Dendritic cell treated with granulocyte-macrophage colony-stimulating factor and Interleukin-4, amounts not matched to agents 40 ng/mL and 50 ng/mL, for 4 days (primary cell): ENCODE measurements around the gene TRIM66.

Source experiments
- H3K27ac Mint-ChIP-seq: one replicate; pipeline ENCODE4 v1.8.0; 2022; ENCODE audit warnings: mild to moderate bottlenecking, mixed read lengths
- H3K27me3 Mint-ChIP-seq: one replicate; pipeline ENCODE4 v1.8.0; 2022; ENCODE audit warnings: mild to moderate bottlenecking, mixed read lengths
- H3K36me3 Mint-ChIP-seq: one replicate; pipeline ENCODE4 v1.8.0; 2022; ENCODE audit warnings: low read depth, mixed read lengths
- H3K4me1 Mint-ChIP-seq: one replicate; pipeline ENCODE4 v1.8.0; 2022; ENCODE audit warnings: low read depth, mixed read lengths
- H3K4me3 Mint-ChIP-seq: one replicate; pipeline ENCODE4 v1.8.0; 2022; ENCODE audit warnings: mild to moderate bottlenecking, moderate library complexity, mixed read lengths
- H3K9me3 Mint-ChIP-seq: one replicate; pipeline ENCODE4 v1.8.0; 2022; ENCODE audit warnings: mixed read lengths
- intact Hi-C: fragments of 100-400 bp; cut with micrococcal nuclease; formaldehyde crosslinking; loops from one replicate; pipeline ENCODE4 v1.15.0; 2022

TRIM66 gene

GRCh38 chr11:8682303-8683114 is at the start of gene TRIM66, which contains the start of gene RPL27A:
TSS of gene TRIM66 (minus strand) at chr11:8682665. CDS start at chr11:8672274, 10,391 bp downstream.
TSS of gene RPL27A (plus strand) at chr11:8682792. CDS start at chr11:8682814, 22 bp downstream.
- peaks cover 36% of the 10 kb centered on the region for H3K4me1 Mint-ChIP-seq

DNA sequence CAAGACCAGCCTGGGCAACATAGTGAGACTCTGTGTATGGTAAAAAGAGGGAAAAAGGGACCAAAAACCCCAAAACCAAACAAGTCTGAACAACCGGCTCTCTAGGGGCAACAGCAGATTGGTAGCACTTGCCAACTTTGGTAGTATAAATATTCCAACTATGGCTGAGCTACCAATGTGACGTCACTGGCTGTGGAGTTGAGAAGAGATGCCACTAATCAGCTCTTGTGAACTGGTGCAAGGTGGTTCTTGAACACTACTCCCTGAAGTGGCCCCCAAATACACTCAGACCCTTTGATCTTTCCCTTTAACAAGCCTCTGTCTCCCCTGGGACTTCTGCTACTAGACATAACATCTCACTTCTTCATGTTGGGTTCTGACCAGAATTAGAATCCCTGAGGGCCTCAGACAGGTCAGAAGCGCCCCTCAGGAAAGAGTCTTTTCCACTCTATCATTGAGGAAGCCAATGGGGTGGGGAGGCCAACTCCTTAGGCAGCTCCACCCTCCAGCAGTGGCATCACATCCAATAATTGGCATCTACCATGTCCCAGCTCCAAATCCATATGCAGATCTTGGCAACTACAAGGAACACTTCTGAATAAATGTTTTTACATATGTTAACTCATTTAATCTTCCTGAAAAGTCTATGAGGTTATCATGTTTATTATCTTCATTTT is 49.3 kb upstream of the TRIM66 start:
- H3K9me3 Mint-ChIP-seq = no peaks in the 10 kb centered on the region
- H3K4me3 Mint-ChIP-seq = no peak overlapping the region
- H3K27ac Mint-ChIP-seq = peak overlapping the region; percentile 63
- H3K4me1 Mint-ChIP-seq = peaks cover 18% of the 10 kb centered on the region
- intact Hi-C loops = no loop called here
- peaks cover 10% of the 10 kb centered on the region for H3K27me3 Mint-ChIP-seq
- no peaks in the 10 kb centered on the region for H3K36me3 Mint-ChIP-seq

More at GRCh38 chr11:8682303-8683114, at the start of gene TRIM66, which contains the start of gene RPL27A:
- Mint-ChIP-seq H3K27me3 (no peaks in the 10 kb centered on the region), H3K36me3 (peaks cover 77% of the 10 kb centered on the region), H3K27ac (peak within 1 kb of the TSS; percentile 97), H3K9me3 (no peaks in the 10 kb centered on the region), H3K4me3 (peak within 1 kb of the TSS; percentile 86)
- intact Hi-C loops = no loop called here

- Mint-ChIP-seq H3K4me1 (peaks cover 18% of the 10 kb centered on the region), H3K27me3 (peaks cover 10% of the 10 kb centered on the region), H3K36me3 (no peaks in the 10 kb centered on the region), H3K4me3 (no peak overlapping the region), H3K27ac (peak overlapping the region; percentile 4), H3K9me3 (no peaks in the 10 kb centered on the region)
- intact Hi-C loops = no loop called here
Observed at GRCh38 chr11:8730697-8731020, 48.2 kb upstream of the TRIM66 start.

GRCh38 chr11:8729837-8730696 is 47.6 kb upstream of the TRIM66 start:
- peaks cover 18% of the 10 kb centered on the region for H3K4me1 Mint-ChIP-seq
- no peaks in the 10 kb centered on the region for H3K36me3 Mint-ChIP-seq
- peaks cover 10% of the 10 kb centered on the region for H3K27me3 Mint-ChIP-seq
- intact Hi-C loops = no loop called here
- H3K4me3 Mint-ChIP-seq = no peak overlapping the region
- peak overlapping the region; percentile 4 for H3K27ac Mint-ChIP-seq
- no peaks in the 10 kb centered on the region for H3K9me3 Mint-ChIP-seq

GRCh38 chr11:8729067-8729466 is 46.6 kb upstream of the TRIM66 start:
- Mint-ChIP-seq H3K36me3 (no peaks in the 10 kb centered on the region), H3K4me3 (no peak overlapping the region), H3K27ac (no peak overlapping the region), H3K4me1 (peaks cover 18% of the 10 kb centered on the region), H3K9me3 (no peaks in the 10 kb centered on the region), H3K27me3 (peaks cover 10% of the 10 kb centered on the region)
- intact Hi-C loops = no loop called here

DNA sequence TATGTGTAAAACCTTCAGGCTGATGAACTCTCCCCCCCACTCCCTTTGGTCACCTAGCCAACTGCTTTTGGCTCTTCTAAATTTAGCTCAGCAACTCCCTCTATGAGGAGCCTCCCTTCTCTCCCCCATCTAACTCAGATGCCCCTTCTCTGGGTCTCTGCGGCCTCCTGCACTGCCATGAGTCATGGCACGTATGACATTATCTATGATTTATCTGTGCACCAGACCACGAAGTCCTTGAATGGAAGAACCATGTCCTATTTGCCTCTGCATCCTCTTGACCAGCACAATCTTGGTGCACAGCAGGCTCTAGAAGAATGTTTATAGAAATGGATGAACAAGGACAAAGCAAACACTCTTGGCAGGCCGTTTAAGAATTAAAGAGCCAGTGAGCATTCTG is 46.1 kb upstream of the TRIM66 start:
- peaks cover 18% of the 10 kb centered on the region for H3K4me1 Mint-ChIP-seq
- no peaks in the 10 kb centered on the region for H3K36me3 Mint-ChIP-seq
- no peak overlapping the region for H3K27ac Mint-ChIP-seq
- intact Hi-C loops = no loop called here
- no peak overlapping the region for H3K4me3 Mint-ChIP-seq
- no peaks in the 10 kb centered on the region for H3K9me3 Mint-ChIP-seq
- H3K27me3 Mint-ChIP-seq = peaks cover 10% of the 10 kb centered on the region

GRCh38 chr11:8726395-8726794 is 43.9 kb upstream of the TRIM66 start:
- intact Hi-C loops = no loop called here
- Mint-ChIP-seq H3K4me3 (no peak overlapping the region), H3K27me3 (peaks cover 17% of the 10 kb centered on the region), H3K9me3 (no peaks in the 10 kb centered on the region), H3K36me3 (no peaks in the 10 kb centered on the region), H3K4me1 (peaks cover 2% of the 10 kb centered on the region), H3K27ac (no peak overlapping the region)

GRCh38 chr11:8724682-8725081 is 42.2 kb upstream of the TRIM66 start:
- Mint-ChIP-seq H3K9me3 (no peaks in the 10 kb centered on the region), H3K4me1 (peaks cover 4% of the 10 kb centered on the region), H3K36me3 (no peaks in the 10 kb centered on the region), H3K27ac (no peak overlapping the region), H3K4me3 (no peak overlapping the region), H3K27me3 (peaks cover 22% of the 10 kb centered on the region)
- intact Hi-C loops = no loop called here

DNA sequence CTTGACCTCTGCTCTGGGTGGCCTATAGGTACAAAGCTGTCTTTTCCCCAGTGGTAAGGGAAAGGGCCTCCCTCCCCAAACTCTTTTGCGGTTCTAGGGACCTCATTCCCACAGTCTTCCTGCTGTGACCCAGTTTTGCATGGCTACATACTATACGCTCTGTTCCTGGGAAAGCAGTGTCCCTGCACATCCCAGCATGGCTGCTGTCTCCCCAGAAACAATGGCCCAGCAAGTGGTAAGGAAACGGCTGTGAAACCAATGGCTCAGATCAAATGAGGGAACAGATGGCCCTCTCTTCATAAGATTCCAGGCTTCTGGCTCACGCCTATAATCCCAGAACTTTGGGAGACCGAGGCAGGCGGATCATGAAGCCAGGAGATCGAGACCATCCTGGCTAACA is 41.2 kb upstream of the TRIM66 start:
- H3K9me3 Mint-ChIP-seq = no peaks in the 10 kb centered on the region
- peaks cover 20% of the 10 kb centered on the region for H3K27me3 Mint-ChIP-seq
- H3K36me3 Mint-ChIP-seq = no peaks in the 10 kb centered on the region
- peaks cover 14% of the 10 kb centered on the region for H3K4me1 Mint-ChIP-seq
- intact Hi-C loops = no loop called here
- H3K27ac Mint-ChIP-seq = no peak overlapping the region
- no peak overlapping the region for H3K4me3 Mint-ChIP-seq

- peaks cover 17% of the 10 kb centered on the region for H3K27me3 Mint-ChIP-seq
- H3K4me3 Mint-ChIP-seq = no peak overlapping the region
- no peaks in the 10 kb centered on the region for H3K36me3 Mint-ChIP-seq
- peak overlapping the region; percentile 61 for H3K27ac Mint-ChIP-seq
- no peaks in the 10 kb centered on the region for H3K9me3 Mint-ChIP-seq
- peaks cover 23% of the 10 kb centered on the region for H3K4me1 Mint-ChIP-seq
- intact Hi-C loops = no loop called here
Observed at GRCh38 chr11:8722809-8723208, 40.3 kb upstream of the TRIM66 start.

GRCh38 chr11:8721609-8722500 is 39.4 kb upstream of the TRIM66 start:
- intact Hi-C loops = no loop called here
- Mint-ChIP-seq H3K4me1 (peaks cover 33% of the 10 kb centered on the region), H3K27ac (peak overlapping the region; percentile 35), H3K4me3 (no peak overlapping the region), H3K36me3 (no peaks in the 10 kb centered on the region), H3K9me3 (no peaks in the 10 kb centered on the region), H3K27me3 (peaks cover 12% of the 10 kb centered on the region)

- H3K36me3 Mint-ChIP-seq = no peaks in the 10 kb centered on the region
- no peak overlapping the region for H3K4me3 Mint-ChIP-seq
- intact Hi-C loops = no loop called here
- H3K27ac Mint-ChIP-seq = peak overlapping the region; percentile 35
- H3K27me3 Mint-ChIP-seq = peaks cover 12% of the 10 kb centered on the region
- peaks cover 38% of the 10 kb centered on the region for H3K4me1 Mint-ChIP-seq
- no peaks in the 10 kb centered on the region for H3K9me3 Mint-ChIP-seq
Observed at GRCh38 chr11:8720868-8721608, 38.6 kb upstream of the TRIM66 start.
